ENCODE results near the gene KSR2. TPM values are rescaled to one million over a fixed set of nuclear protein-coding genes. Genes with fewer than 3 reads are reported as not detected.

The KSR2 gene
- total RNA-seq, 4 donors from 2014 or later: 1.2 to 11.0 (median 2.2) TPM

- DNase-seq: no peak
- Histone ChIP-seq H3K27ac (no peak overlapping the region), H3K27me3 (no peaks in the 10 kb centered on the region), H3K4me3 (replicated peaks in 1 of 3) (no peak overlapping the region), H3K4me1 (peaks cover 0 to under 1% of the 10 kb centered on the region in 2 donors), H3K9me3 (no peaks in the 10 kb centered on the region), H3K36me3 (no peaks in the 10 kb centered on the region)
- TF ChIP-seq CTCF (IDR thresholded peaks at IDR 0.05) (no peak), POLR2A (IDR thresholded peaks at IDR 0.05) (no peak)
- 79 to 85% methylated on average over 2 of the region's 2 CpGs for WGBS, 2 donors
- intact Hi-C loops (cut with DNase I): no loop called here
Observed at GRCh38 chr12:117574655-117575054, 394.1 kb downstream of the KSR2 start.

- H3K9me3 ChIP-seq: no peaks in the 10 kb centered on the region
- 85 to 95% methylated on average over 4 of the region's 4 CpGs for whole genome bisulfite sequencing, 2 donors
- intact Hi-C loops (cut with DNase I): no loop called here
- no peak for TF ChIP-seq CTCF (IDR thresholded peaks at IDR 0.05)
- no peak for TF ChIP-seq POLR2A (IDR thresholded peaks at IDR 0.05)
- no peak for DNase-seq
- H3K4me1 ChIP-seq: peaks cover 0 to 16% of the 10 kb centered on the region in 2 donors
- H3K27ac ChIP-seq: no peak overlapping the region
- no peaks in the 10 kb centered on the region for H3K36me3 ChIP-seq
- H3K4me3 ChIP-seq (replicated peaks in 1 of 3): no peak overlapping the region
- H3K27me3 ChIP-seq: no peaks in the 10 kb centered on the region
Observed at GRCh38 chr12:117572755-117573154, 396.0 kb downstream of the KSR2 start.

DNA sequence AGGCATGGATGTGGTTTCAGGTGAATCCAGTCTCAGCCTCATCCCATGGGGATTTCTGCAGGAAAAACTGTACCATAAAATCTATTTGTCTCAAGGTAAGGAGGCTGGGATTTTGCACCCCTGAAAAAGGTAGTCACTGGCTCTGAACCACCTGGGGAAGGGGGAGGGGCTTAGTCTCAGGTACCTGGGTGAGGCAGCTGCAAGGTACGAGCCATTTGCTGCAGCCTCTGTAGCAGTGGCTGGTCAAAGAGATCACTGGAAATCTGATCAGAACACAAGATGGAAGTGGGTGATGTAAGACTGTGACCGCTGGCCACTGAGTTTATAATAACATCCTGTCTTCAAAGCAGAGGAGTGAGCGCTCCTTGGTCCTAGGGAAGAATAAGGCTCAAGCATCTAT lies 397.5 kb downstream of the KSR2 start:
- Histone ChIP-seq H3K9me3 (no peaks in the 10 kb centered on the region), H3K27me3 (no peaks in the 10 kb centered on the region), H3K4me3 (replicated peaks in 1 of 3) (no peak overlapping the region), H3K36me3 (no peaks in the 10 kb centered on the region), H3K4me1 (peaks cover 0 to 25% of the 10 kb centered on the region in 2 donors), H3K27ac (no peak overlapping the region)
- peak; percentile 15 to 17 for DNase-seq
- TF ChIP-seq POLR2A (IDR thresholded peaks at IDR 0.05) (no peak), CTCF (IDR thresholded peaks at IDR 0.05) (no peak)
- WGBS, 2 donors: 68 to 72% methylated on average over 3 of the region's 3 CpGs
- intact Hi-C loops (cut with DNase I): no loop called here

GRCh38 chr12:117570608-117571007 lies 398.2 kb downstream of the KSR2 start:
- Histone ChIP-seq H3K36me3 (no peaks in the 10 kb centered on the region), H3K27ac (no peak overlapping the region), H3K27me3 (no peaks in the 10 kb centered on the region), H3K4me3 (replicated peaks in 1 of 3) (no peak overlapping the region), H3K9me3 (no peaks in the 10 kb centered on the region), H3K4me1 (peaks cover 0 to 25% of the 10 kb centered on the region in 2 donors)
- TF ChIP-seq POLR2A (IDR thresholded peaks at IDR 0.05) (no peak), CTCF (IDR thresholded peaks at IDR 0.05) (no peak)
- WGBS, 2 donors: 92 to 95% methylated on average over 6 of the region's 6 CpGs
- intact Hi-C loops (cut with DNase I): no loop called here
- no peak for DNase-seq

GRCh38 chr12:117567644-117568216 lies 401.1 kb downstream of the KSR2 start:
- H3K9me3 ChIP-seq: no peaks in the 10 kb centered on the region
- peak; percentile 67 to 76 for DNase-seq
- H3K4me1 ChIP-seq: peaks cover 0 to 30% of the 10 kb centered on the region in 2 donors
- no peak overlapping the region for H3K4me3 ChIP-seq (replicated peaks in 1 of 3)
- H3K27ac ChIP-seq: peak overlapping the region; percentile 54 to 77 (median 70)
- H3K36me3 ChIP-seq: no peaks in the 10 kb centered on the region
- no peaks in the 10 kb centered on the region for H3K27me3 ChIP-seq
- intact Hi-C loops (cut with DNase I): no loop called here
- WGBS, 2 donors: 23 to 34% methylated on average over 9 of the region's 9 CpGs
- TF ChIP-seq CTCF (IDR thresholded peaks at IDR 0.05) (no peak), POLR2A (IDR thresholded peaks at IDR 0.05) (no peak)
